Measurements from ENCODE around the gene OR1A1. TPM values are rescaled to one million over a fixed set of nuclear protein-coding genes. Genes with fewer than 3 reads are reported as not detected.
"Not testable (repeated sequence)": the region's sequence is repeated elsewhere in the genome, so short reads cannot be mapped to it uniquely, and the experiment has no call there.

OR1A1 gene
- total and polyA plus RNA-seq, 2 donors from 2014 or later: not detected

GRCh38 chr17:3249013-3249412 lies 41.5 kb downstream of the OR1A1 start:
- H3K4me1 ChIP-seq (ENCODE audit: control insufficient read depth in 2 of 3, insufficient read depth in 2 of 3, low read depth in 1 of 3, low read length in 3 of 3); H3K27ac ChIP-seq (ENCODE audit: low read depth in 2 of 2, low read length in 2 of 2); H3K27me3 ChIP-seq (ENCODE audit: control insufficient read depth, insufficient read depth, low read length); H3K36me3 ChIP-seq (ENCODE audit: control insufficient read depth in 2 of 3, insufficient read depth in 3 of 3, low read length in 3 of 3); FAIRE-seq; H3K4me3 ChIP-seq (ENCODE audit: low read length in 3 of 3); H3K9ac ChIP-seq (ENCODE audit: low read length in 3 of 3); H3K9me3 ChIP-seq (ENCODE audit: control insufficient read depth in 2 of 3, insufficient read depth in 1 of 3, low read length in 3 of 3); intact Hi-C loops (cut with DNase I); DNase-seq: not testable (repeated sequence)

- Histone ChIP-seq H3K27ac (ENCODE audit: low read depth in 2 of 2, low read length in 2 of 2) (no peak overlapping the region), H3K36me3 (ENCODE audit: control insufficient read depth in 2 of 3, insufficient read depth in 3 of 3, low read length in 3 of 3) (no peaks in the 10 kb centered on the region), H3K9me3 (ENCODE audit: control insufficient read depth in 2 of 3, insufficient read depth in 1 of 3, low read length in 3 of 3) (no peaks in the 10 kb centered on the region), H3K4me3 (ENCODE audit: low read length in 3 of 3) (no peak overlapping the region), H3K9ac (ENCODE audit: low read length in 3 of 3) (no peak overlapping the region), H3K4me1 (ENCODE audit: control insufficient read depth in 2 of 3, insufficient read depth in 2 of 3, low read depth in 1 of 3, low read length in 3 of 3) (no peaks in the 10 kb centered on the region), H3K27me3 (ENCODE audit: control insufficient read depth, insufficient read depth, low read length) (no peaks in the 10 kb centered on the region)
- TF ChIP-seq CTCF (IDR thresholded peaks at IDR 0.05; ENCODE audit: borderline replicate concordance, extremely low read depth, insufficient read depth): no peak
- no peak for FAIRE-seq
- intact Hi-C loops (cut with DNase I): no loop called here
- DNase-seq: no peak
Measured at GRCh38 chr17:3256575-3256974, 49.1 kb downstream of the OR1A1 start.

GRCh38 chr17:3260163-3260562 lies 52.7 kb downstream of the OR1A1 start:
- intact Hi-C loops (cut with DNase I): no loop called here
- no peak for FAIRE-seq
- no peak for TF ChIP-seq CTCF (IDR thresholded peaks at IDR 0.05; ENCODE audit: borderline replicate concordance, extremely low read depth, insufficient read depth)

GRCh38 chr17:3260600-3260999 lies 53.1 kb downstream of the OR1A1 start:
- Histone ChIP-seq H3K4me3 (ENCODE audit: low read length in 3 of 3) (no peak overlapping the region), H3K27me3 (ENCODE audit: control insufficient read depth, insufficient read depth, low read length) (no peaks in the 10 kb centered on the region), H3K27ac (ENCODE audit: low read depth in 2 of 2, low read length in 2 of 2) (no peak overlapping the region), H3K4me1 (ENCODE audit: control insufficient read depth in 2 of 3, insufficient read depth in 2 of 3, low read depth in 1 of 3, low read length in 3 of 3) (no peaks in the 10 kb centered on the region), H3K9ac (ENCODE audit: low read length in 3 of 3) (no peak overlapping the region), H3K36me3 (ENCODE audit: control insufficient read depth in 2 of 3, insufficient read depth in 3 of 3, low read length in 3 of 3) (no peaks in the 10 kb centered on the region), H3K9me3 (ENCODE audit: control insufficient read depth in 2 of 3, insufficient read depth in 1 of 3, low read length in 3 of 3) (no peaks in the 10 kb centered on the region)
- DNase-seq: no peak
- no peak for TF ChIP-seq CTCF (IDR thresholded peaks at IDR 0.05; ENCODE audit: borderline replicate concordance, extremely low read depth, insufficient read depth)
- intact Hi-C loops (cut with DNase I): no loop called here
- no peak for FAIRE-seq

More at GRCh38 chr17:3260163-3260562, 52.7 kb downstream of the OR1A1 start:
- Histone ChIP-seq H3K9ac (ENCODE audit: low read length in 3 of 3) (no peak overlapping the region), H3K27me3 (ENCODE audit: control insufficient read depth, insufficient read depth, low read length) (no peaks in the 10 kb centered on the region), H3K27ac (ENCODE audit: low read depth in 2 of 2, low read length in 2 of 2) (no peak overlapping the region), H3K9me3 (ENCODE audit: control insufficient read depth in 2 of 3, insufficient read depth in 1 of 3, low read length in 3 of 3) (no peaks in the 10 kb centered on the region), H3K4me1 (ENCODE audit: control insufficient read depth in 2 of 3, insufficient read depth in 2 of 3, low read depth in 1 of 3, low read length in 3 of 3) (no peaks in the 10 kb centered on the region), H3K36me3 (ENCODE audit: control insufficient read depth in 2 of 3, insufficient read depth in 3 of 3, low read length in 3 of 3) (no peaks in the 10 kb centered on the region), H3K4me3 (ENCODE audit: low read length in 3 of 3) (no peak overlapping the region)
- no peak for DNase-seq

Other genes starting within 250 kb of the OR1A1 start
- not detected for gene OR1D5, start 144.1 kb upstream of the OR1A1 start, total RNA-seq
- not detected for gene OR1D5, start 144.1 kb upstream of the OR1A1 start, polyA plus RNA-seq (ENCODE audit: insufficient read depth, low read depth, low replicate concordance)
- not detected for gene OR1D2, start 103.2 kb upstream of the OR1A1 start, total RNA-seq
- gene OR1D2, start 103.2 kb upstream of the OR1A1 start, polyA plus RNA-seq (ENCODE audit: insufficient read depth, low read depth, low replicate concordance): not detected
- not detected for gene OR1G1, start 80.1 kb upstream of the OR1A1 start, total RNA-seq
- not detected for gene OR1G1, start 80.1 kb upstream of the OR1A1 start, polyA plus RNA-seq (ENCODE audit: insufficient read depth, low read depth, low replicate concordance)
- gene OR1A2, start 10.1 kb upstream of the OR1A1 start, total RNA-seq: not detected
- gene OR1A2, start 10.1 kb upstream of the OR1A1 start, polyA plus RNA-seq (ENCODE audit: insufficient read depth, low read depth, low replicate concordance): not detected
- gene OR3A1, start 90.7 kb downstream of the OR1A1 start, total RNA-seq: not detected
- gene OR3A1, start 90.7 kb downstream of the OR1A1 start, polyA plus RNA-seq (ENCODE audit: insufficient read depth, low read depth, low replicate concordance): not detected
- gene OR3A2, start 178.6 kb downstream of the OR1A1 start, total RNA-seq: 1.1 TPM
- gene OR3A2, start 178.6 kb downstream of the OR1A1 start, polyA plus RNA-seq (ENCODE audit: insufficient read depth, low read depth, low replicate concordance): not detected
- not detected for gene OR1E1, start 190.7 kb downstream of the OR1A1 start, total RNA-seq
- gene OR1E1, start 190.7 kb downstream of the OR1A1 start, polyA plus RNA-seq (ENCODE audit: insufficient read depth, low read depth, low replicate concordance): not detected
- gene OR3A3, start 203.7 kb downstream of the OR1A1 start, total RNA-seq: not detected
- gene OR3A3, start 203.7 kb downstream of the OR1A1 start, polyA plus RNA-seq (ENCODE audit: insufficient read depth, low read depth, low replicate concordance): not detected
- not detected for gene OR1E2, start 226.2 kb downstream of the OR1A1 start, total RNA-seq
- gene OR1E2, start 226.2 kb downstream of the OR1A1 start, polyA plus RNA-seq (ENCODE audit: insufficient read depth, low read depth, low replicate concordance): not detected